ACHN (cell line): ENCODE data around the gene TUT4.

Source experiments
- DNase-seq: peaks from one replicate; pipeline ENCODE4 v3.0.0-alpha.2; 2015
- in situ Hi-C: cut with HindIII; loops from 2 replicates; pipeline ENCODE4 v1.10.0; 2017; ENCODE audit warnings: low sequenced_read_pairs, low pct_ligation_motif_present, low pct_unique_long_range_greater_than_20kb

The TUT4 gene

GRCh38 chr1:52544665-52545525, 8.0 kb downstream of the TUT4 start:
- in situ Hi-C loops, result no loop called here

GRCh38 chr1:52542085-52542688, 10.7 kb downstream of the TUT4 start:
- in situ Hi-C loops, result no loop called here
- no peak for DNase-seq

More at GRCh38 chr1:52544665-52545525, 8.0 kb downstream of the TUT4 start:
- no peak for DNase-seq

- no peak for DNase-seq
- in situ Hi-C loops, result no loop called here
These were observed 17.7 kb downstream of the TUT4 start for GRCh38 chr1:52534928-52535764.

- in situ Hi-C loops, result no loop called here
- no peak for DNase-seq
These were observed 19.2 kb downstream of the TUT4 start for GRCh38 chr1:52533713-52534112.

- no peak for DNase-seq
- in situ Hi-C loops, result no loop called here
These were observed 20.1 kb downstream of the TUT4 start for GRCh38 chr1:52532731-52533327.

- DNase-seq, result no peak
- in situ Hi-C loops, result no loop called here
These were observed 20.6 kb downstream of the TUT4 start for GRCh38 chr1:52532247-52532646.

- in situ Hi-C loops, result no loop called here
- DNase-seq, result no peak
These were observed 21.5 kb downstream of the TUT4 start for GRCh38 chr1:52531249-52531872.

- in situ Hi-C loops, result no loop called here
- DNase-seq, result no peak
These were observed 22.2 kb downstream of the TUT4 start for GRCh38 chr1:52530563-52531144.

GRCh38 chr1:52523376-52523775, 29.5 kb downstream of the TUT4 start:
- in situ Hi-C loops, result no loop called here
- DNase-seq, result no peak

- in situ Hi-C loops, result no loop called here
- DNase-seq, result no peak
These were observed 32.7 kb downstream of the TUT4 start for GRCh38 chr1:52520148-52520547.

- in situ Hi-C loops, result no loop called here
- DNase-seq, result no peak
These were observed 33.9 kb downstream of the TUT4 start for GRCh38 chr1:52518962-52519361.

GRCh38 chr1:52511851-52512615, 40.9 kb downstream of the TUT4 start:
- DNase-seq, result no peak
- in situ Hi-C loops, result no loop called here

GRCh38 chr1:52511439-52511838, 41.5 kb downstream of the TUT4 start:
- in situ Hi-C loops, result no loop called here
- no peak for DNase-seq

GRCh38 chr1:52506920-52507546, 45.9 kb downstream of the TUT4 start:
- no peak for DNase-seq
- in situ Hi-C loops, result no loop called here

- no peak for DNase-seq
- in situ Hi-C loops, result no loop called here
These were observed 46.5 kb downstream of the TUT4 start for GRCh38 chr1:52506349-52506748.

- in situ Hi-C loops, result no loop called here
These were observed 48.2 kb downstream of the TUT4 start for GRCh38 chr1:52504720-52505119.

GRCh38 chr1:52503706-52504105, 49.2 kb downstream of the TUT4 start:
- no peak for DNase-seq
- in situ Hi-C loops, result no loop called here

More at GRCh38 chr1:52504720-52505119, 48.2 kb downstream of the TUT4 start:
- DNase-seq, result no peak
